Transverse colon (tissue), 4 donors: ENCODE measurements around the gene GNA14.

Experiments used
- CTCF ChIP-seq, 5 experiments: fragments of 200-600 bp in 3 of 5; fragments of 450-650 bp in 2 of 5; sonication (generic) in 3 of 5; IDR thresholded peaks; 1 replicate in 2 of 5; 2 replicates in 3 of 5; pipeline ENCODE4 v1.5.1; 2016 to 2017; ENCODE audit warnings: antibody characterized with exemption in 5 of 5, inconsistent platforms in 3 of 5, mild to moderate bottlenecking in 2 of 5, moderate library complexity in 1 of 5
- EP300 ChIP-seq: sonication (generic); formaldehyde crosslinking; IDR thresholded peaks from one replicate; pipeline ENCODE4 v1.6.1; 2017; ENCODE audit warnings: antibody characterized with exemption, low read depth
- POLR2A ChIP-seq: fragments of 450-650 bp; IDR thresholded peaks from one replicate; pipeline ENCODE4 v1.6.1; 2016; ENCODE audit warnings: antibody characterized with exemption, mild to moderate bottlenecking, moderate library complexity
- POLR2AphosphoS5 ChIP-seq, 3 donors: sonication (generic); formaldehyde crosslinking; IDR thresholded peaks; one replicate each; pipeline ENCODE4 v1.6.1; 2016; ENCODE audit warnings: antibody characterized with exemption in 3 of 3

GRCh38 chr9:77600810-77601209, 47.3 kb downstream of the GNA14 start:
- TF ChIP-seq EP300 (no peak), CTCF (IDR thresholded peaks at IDR 0.05) (no peak), POLR2A (no peak), POLR2AphosphoS5 (IDR thresholded peaks at IDR 0.05) (no peak)
